Mesothelial cell of epicardium (in vitro differentiated cells): ENCODE results near the gene LIN9. TPM values are rescaled to one million over a fixed set of nuclear protein-coding genes. Genes with fewer than 3 reads are reported as not detected.

Source experiments
- DNase-seq, 2 experiments: peaks; one replicate each; pipeline ENCODE4 v3.0.0; 2021; ENCODE audit warnings: low spot score in 2 of 2; ENCODE audit not compliant: unreplicated experiment in 2 of 2
- H3K27ac Mint-ChIP-seq: 2 replicates; pipeline ENCODE4 v1.8.0; 2021; ENCODE audit warnings: mixed read lengths
- H3K27me3 Mint-ChIP-seq: 2 replicates; pipeline ENCODE4 v1.8.0; 2021; ENCODE audit warnings: low read depth, mixed read lengths
- H3K36me3 Mint-ChIP-seq: 2 replicates; pipeline ENCODE4 v1.8.0; 2021; ENCODE audit warnings: mixed read lengths
- H3K4me1 Mint-ChIP-seq: 2 replicates; pipeline ENCODE4 v1.8.0; 2021; ENCODE audit warnings: mixed read lengths
- H3K4me3 Mint-ChIP-seq: 2 replicates; pipeline ENCODE4 v1.8.0; 2021; ENCODE audit warnings: mild to moderate bottlenecking, moderate library complexity, mixed read lengths
- H3K9me3 Mint-ChIP-seq: 2 replicates; pipeline ENCODE4 v1.8.0; 2021; ENCODE audit warnings: mixed read lengths
- CTCF ChIP-seq: fragments of 200-600 bp; sonication (generic); IDR thresholded peaks from one replicate; pipeline ENCODE4 v1.5.0; 2021; ENCODE audit warnings: antibody characterized with exemption; ENCODE audit not compliant: unreplicated experiment
- total RNA-seq: library from RNA; stranded (reverse); gene quantifications from 3 replicates; pipeline ENCODE4 v1.2.1, GENCODE V29; 2021

Gene LIN9
- total RNA-seq, 1 donor from 2014 or later, result 8.9 TPM

GRCh38 chr1:226309398-226310244 lies 657 bp upstream of the LIN9 start:
- no peaks in the 10 kb centered on the region for H3K36me3 Mint-ChIP-seq
- no peak for DNase-seq
- peaks cover 18% of the 10 kb centered on the region for H3K4me1 Mint-ChIP-seq
- H3K27ac Mint-ChIP-seq, result peak overlapping the region; percentile 62
- no peak for TF ChIP-seq CTCF
- H3K4me3 Mint-ChIP-seq, result peak overlapping the region; percentile 71
- H3K27me3 Mint-ChIP-seq, result no peaks in the 10 kb centered on the region
- H3K9me3 Mint-ChIP-seq, result peaks cover 6% of the 10 kb centered on the region

- Mint-ChIP-seq H3K4me3 (peak overlapping the region; percentile 86), H3K27ac (peak overlapping the region; percentile 94), H3K9me3 (no peaks in the 10 kb centered on the region), H3K27me3 (no peaks in the 10 kb centered on the region), H3K36me3 (no peaks in the 10 kb centered on the region), H3K4me1 (peaks cover 18% of the 10 kb centered on the region)
- DNase-seq, result no peak
- no peak for TF ChIP-seq CTCF
These were observed 720 bp downstream of the LIN9 start for GRCh38 chr1:226308166-226308722.

- TF ChIP-seq CTCF, result no peak
- Mint-ChIP-seq H3K4me3 (no peak overlapping the region), H3K9me3 (no peaks in the 10 kb centered on the region), H3K36me3 (no peaks in the 10 kb centered on the region), H3K4me1 (peaks cover 18% of the 10 kb centered on the region), H3K27me3 (no peaks in the 10 kb centered on the region), H3K27ac (peak overlapping the region; percentile 56)
- no peak for DNase-seq
These were observed 2.5 kb downstream of the LIN9 start for GRCh38 chr1:226306425-226306824.

- Mint-ChIP-seq H3K9me3 (no peaks in the 10 kb centered on the region), H3K4me3 (no peak overlapping the region), H3K27me3 (no peaks in the 10 kb centered on the region), H3K36me3 (no peaks in the 10 kb centered on the region), H3K4me1 (peaks cover 16% of the 10 kb centered on the region), H3K27ac (no peak overlapping the region)
- no peak for TF ChIP-seq CTCF
- DNase-seq, result no peak
These were observed 3.8 kb downstream of the LIN9 start for GRCh38 chr1:226305184-226305583.

GRCh38 chr1:226304291-226304955 lies 4.5 kb downstream of the LIN9 start:
- TF ChIP-seq CTCF, result no peak
- Mint-ChIP-seq H3K4me1 (peaks cover 8% of the 10 kb centered on the region), H3K4me3 (no peak overlapping the region), H3K9me3 (no peaks in the 10 kb centered on the region), H3K36me3 (no peaks in the 10 kb centered on the region), H3K27ac (peak overlapping the region; percentile 31), H3K27me3 (no peaks in the 10 kb centered on the region)
- no peak for DNase-seq
